Measurements from ENCODE around the gene DDRGK1.
A peak's percentile ranks its signal among the peaks of the same experiment; 100 is the strongest.
"Not testable (repeated sequence)": the region's sequence is repeated elsewhere in the genome, so short reads cannot be mapped to it uniquely, and the experiment has no call there.

The DDRGK1 gene

DNA sequence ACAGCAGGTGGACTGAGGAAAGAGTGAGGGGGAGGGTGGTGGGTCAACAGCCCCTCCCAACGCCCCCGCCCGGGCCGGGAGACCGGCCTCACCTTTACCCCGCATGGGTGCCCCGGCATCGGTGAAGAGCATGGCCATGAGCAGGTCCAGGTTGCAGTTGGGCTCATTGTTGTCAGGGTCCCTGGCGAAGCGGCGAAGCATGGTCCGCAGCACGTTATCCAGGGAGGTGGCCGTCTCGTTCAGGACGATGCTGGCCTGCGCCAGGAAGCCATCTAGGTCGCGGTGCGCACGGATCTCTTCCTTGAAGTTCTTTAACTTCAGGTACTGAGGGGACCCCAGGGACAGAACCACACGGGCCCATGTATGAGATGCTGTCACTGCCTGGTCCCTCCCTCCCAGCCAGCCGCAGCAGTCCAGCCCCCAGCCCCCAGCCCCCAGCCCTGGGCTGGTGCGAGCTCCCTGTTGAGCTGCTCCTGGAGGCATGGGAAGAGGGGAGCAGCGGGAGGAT is 29.6 kb upstream of the DDRGK1 start:
- DNase-seq: no peak

GRCh38 chr20:3233131-3233990 is 28.9 kb upstream of the DDRGK1 start:
- DNase-seq: no peak

DNA sequence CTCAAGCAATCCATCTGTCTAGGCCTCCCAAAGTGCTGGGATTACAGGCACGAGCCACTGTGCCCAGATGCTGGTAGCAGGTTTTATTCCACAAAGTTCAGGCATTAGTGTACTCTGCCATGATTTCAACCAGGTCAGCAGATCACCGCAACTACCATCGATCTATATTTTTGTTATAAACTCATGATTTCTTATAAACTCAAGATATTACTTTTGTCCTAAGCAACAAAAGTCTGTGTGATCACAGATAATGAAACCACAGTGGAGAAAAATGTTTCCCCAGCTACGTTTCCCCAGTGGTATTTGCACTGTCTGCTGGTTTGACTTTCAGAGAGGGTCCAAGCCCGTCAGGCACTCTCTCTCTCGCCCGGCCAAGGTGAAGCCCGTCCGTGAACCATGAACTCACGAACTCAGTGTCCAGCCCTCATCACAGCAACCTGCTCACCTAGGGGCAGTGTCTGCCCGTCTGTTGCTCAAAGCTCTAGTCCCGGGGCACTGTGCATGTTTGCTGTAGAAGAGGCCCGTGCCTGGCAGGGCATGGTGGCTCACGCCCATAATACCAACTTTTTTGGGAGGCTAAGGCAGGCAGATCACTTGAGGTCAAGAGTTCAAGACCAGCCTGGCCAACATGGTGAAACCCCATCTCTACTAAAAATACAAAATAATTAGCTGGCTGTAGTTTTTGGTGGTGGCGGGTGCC is 27.6 kb upstream of the DDRGK1 start:
- DNase-seq: no peak

GRCh38 chr20:3231116-3231515 is 26.6 kb upstream of the DDRGK1 start:
- no peak for DNase-seq

DNA sequence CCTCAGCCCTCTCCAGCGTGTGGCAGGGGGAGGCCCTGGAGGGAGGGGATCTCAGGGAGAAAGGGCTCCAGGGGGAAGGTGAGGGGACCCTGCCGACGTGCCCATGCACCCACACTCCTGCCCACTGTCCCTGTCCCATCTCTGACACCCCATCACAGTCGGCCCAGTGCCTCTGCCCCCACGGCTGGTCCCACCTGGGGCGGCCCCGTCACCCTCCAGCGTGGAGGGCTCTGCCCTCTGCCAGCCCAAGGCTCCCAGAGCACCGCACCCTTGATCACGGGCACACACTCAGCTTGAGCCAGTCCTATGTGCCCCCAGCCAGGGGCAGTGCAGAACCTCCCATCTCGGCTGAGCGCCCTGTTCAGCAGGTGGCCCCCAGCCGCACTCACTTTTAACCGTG is 25.3 kb upstream of the DDRGK1 start:
- no peak for DNase-seq

GRCh38 chr20:3229158-3229557 is 24.7 kb upstream of the DDRGK1 start:
- no peak for DNase-seq

GRCh38 chr20:3228750-3229032 is 24.2 kb upstream of the DDRGK1 start:
- DNase-seq: no peak

GRCh38 chr20:3227936-3228749 is 23.7 kb upstream of the DDRGK1 start:
- no peak for DNase-seq

GRCh38 chr20:3227506-3227905 is 23.0 kb upstream of the DDRGK1 start:
- DNase-seq: no peak

GRCh38 chr20:3226864-3227263 is 22.4 kb upstream of the DDRGK1 start:
- DNase-seq: no peak

GRCh38 chr20:3226093-3226492 is 21.6 kb upstream of the DDRGK1 start:
- no peak for DNase-seq

- DNase-seq: no peak
Observed at GRCh38 chr20:3224681-3225421, 20.4 kb upstream of the DDRGK1 start.

GRCh38 chr20:3223994-3224680 is 19.7 kb upstream of the DDRGK1 start:
- no peak for DNase-seq

- no peak for DNase-seq
Observed at GRCh38 chr20:3223651-3223993, 19.1 kb upstream of the DDRGK1 start.

DNA sequence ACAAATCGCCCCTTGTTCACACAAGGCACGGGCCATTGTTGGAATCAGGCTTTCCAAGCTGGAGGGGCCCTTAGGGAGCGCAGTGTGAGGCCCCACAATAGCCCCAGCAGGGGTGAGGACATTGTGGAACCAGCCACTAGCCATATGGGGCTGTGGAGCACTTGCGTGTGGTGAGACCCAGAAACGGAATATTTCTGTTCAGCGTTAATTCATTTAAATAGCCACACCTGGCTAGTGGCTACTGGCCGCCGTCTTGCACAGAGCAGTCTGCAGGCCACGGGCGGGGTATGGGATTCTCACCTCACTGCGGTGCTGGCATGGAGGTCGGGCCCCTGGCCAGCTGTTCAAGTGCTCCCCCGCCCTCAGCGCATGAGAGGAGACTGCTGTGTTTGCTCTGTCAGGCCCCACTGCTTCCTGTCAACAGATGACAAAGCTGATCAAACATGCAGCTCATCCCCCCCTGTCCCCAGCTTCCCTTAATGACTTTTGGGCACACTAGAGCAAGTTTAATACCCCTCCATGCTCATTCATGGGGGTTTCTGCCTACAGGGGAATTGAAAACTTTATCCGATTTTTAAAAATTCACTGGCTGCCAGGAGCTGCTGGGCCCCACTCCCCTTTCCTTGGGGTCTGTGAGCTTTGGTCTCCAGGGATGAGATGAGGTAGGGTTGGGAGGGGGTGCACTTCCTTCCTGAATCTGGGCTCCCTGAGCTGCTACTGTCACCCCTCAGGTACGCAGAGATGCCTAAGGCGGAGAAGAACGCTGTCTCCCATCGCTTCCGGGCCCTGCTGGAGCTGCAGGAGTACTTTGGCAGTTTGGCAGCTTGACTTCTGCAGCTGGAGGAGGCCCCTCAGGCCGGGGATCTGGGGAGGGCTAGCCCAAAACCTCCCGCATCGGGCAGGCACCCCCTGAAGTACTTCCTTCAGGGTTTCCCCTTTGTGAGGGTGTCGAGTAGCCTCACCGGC is 18.4 kb upstream of the DDRGK1 start:
- DNase-seq: no peak

GRCh38 chr20:3221398-3222226 is 17.1 kb upstream of the DDRGK1 start:
- DNase-seq: no peak

- DNase-seq: peak; percentile 65
Observed at GRCh38 chr20:3218307-3218988, 14.0 kb upstream of the DDRGK1 start.

GRCh38 chr20:3215359-3215917 is 11.0 kb upstream of the DDRGK1 start:
- not testable (repeated sequence) for DNase-seq

- DNase-seq: no peak
Observed at GRCh38 chr20:3213226-3213625, 8.7 kb upstream of the DDRGK1 start.
